Measurements from ENCODE around the gene TMEM59L. TPM values are rescaled to one million over a fixed set of nuclear protein-coding genes. Genes with fewer than 3 reads are reported as not detected.

TMEM59L gene
- total and polyA plus RNA-seq, 10 donors = 0.15 to 0.74 (median 0.49) TPM; not detected in 5

DNA sequence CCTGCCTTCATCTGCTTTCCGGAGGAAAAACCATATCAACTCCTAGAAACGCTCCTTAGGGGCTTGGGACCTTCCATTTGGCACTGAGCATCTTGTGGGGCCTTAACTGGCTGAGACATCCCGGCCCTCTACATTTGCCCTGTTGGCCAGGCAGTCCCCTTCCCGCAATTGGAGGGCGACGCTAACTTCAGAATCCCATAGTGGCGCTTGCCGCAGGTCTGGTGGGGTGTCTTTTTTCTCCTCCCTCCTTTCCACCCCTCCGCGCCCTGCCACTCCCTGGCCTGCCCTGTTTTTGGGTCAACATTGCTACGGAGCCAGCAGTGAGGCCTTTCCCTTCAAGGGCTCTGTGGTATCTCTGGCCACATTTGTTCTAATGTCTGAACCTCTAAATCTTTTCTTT is 57.2 kb downstream of the TMEM59L start:
- no peaks in the 10 kb centered on the region for H3K9me3 ChIP-seq
- WGBS, 5 donors = 89 to 96% (median 94%) methylated on average over 11 of the region's 11 CpGs
- peaks cover 0 to 17% (median 0%) of the 10 kb centered on the region in 6 donors for H3K4me1 ChIP-seq
- intact Hi-C loops (cut with DNase I; ENCODE audit: low total_unique reads) = no loop called here
- TF ChIP-seq POLR2AphosphoS5 (IDR thresholded peaks at IDR 0.05) (no peak), POLR2A (IDR thresholded peaks at IDR 0.05) (no peak), CTCF (IDR thresholded peaks at IDR 0.05 in 8 of 11, conservative IDR thresholded peaks at IDR 0.05 in 3 of 11) (no peak)
- DNase-seq = no peak
- no peak overlapping the region for H3K27ac ChIP-seq
- H3K4me3 ChIP-seq = no peak overlapping the region
- no peaks in the 10 kb centered on the region for H3K27me3 ChIP-seq (replicated peaks in 1 of 7)
- peaks cover 0 to 76% (median 31%) of the 10 kb centered on the region in 6 donors for H3K36me3 ChIP-seq

- WGBS, 5 donors = 89 to 93% (median 90%) methylated on average over 13 of the region's 13 CpGs
- Histone ChIP-seq H3K9me3 (no peaks in the 10 kb centered on the region), H3K27ac (no peak overlapping the region), H3K36me3 (peaks cover 0 to 72% (median 31%) of the 10 kb centered on the region in 6 donors), H3K4me3 (no peak overlapping the region), H3K4me1 (peaks cover 0 to 14% (median 0%) of the 10 kb centered on the region in 6 donors), H3K27me3 (replicated peaks in 1 of 7) (no peaks in the 10 kb centered on the region)
- DNase-seq = no peak
- TF ChIP-seq CTCF (IDR thresholded peaks at IDR 0.05 in 8 of 11, conservative IDR thresholded peaks at IDR 0.05 in 3 of 11) = no peak
- intact Hi-C loops (cut with DNase I; ENCODE audit: low total_unique reads) = no loop called here
These were observed 57.6 kb downstream of the TMEM59L start for GRCh38 chr19:18670312-18670711.

Small RNA genes within 50 kb of the gene (small RNA-seq; reads per million reads assigned to genes)
- gene RN7SL155P = 0 reads per million in 4 donors

Other genes starting within 250 kb of the TMEM59L start
- 10 to 100 TPM in 2 of 7 donors, 1 to 10 TPM in 5; 1.9 to 34.3 (median 4.3) TPM for gene GDF15, start 226.7 kb upstream of the TMEM59L start, total RNA-seq
- gene GDF15, start 226.7 kb upstream of the TMEM59L start, polyA plus RNA-seq = 10 to 100 TPM in 1 of 3 donors, under 1 TPM in 2; 0.77 to 15.9 (median 0.96) TPM
- gene LRRC25, start 215.2 kb upstream of the TMEM59L start, total RNA-seq = 100 to 1,000 TPM in 3 of 7 donors, 10 to 100 TPM in 4; 82.2 to 164 (median 90.5) TPM
- 10 to 100 TPM; 14.6 to 32.2 (median 16.0) TPM for gene LRRC25, start 215.2 kb upstream of the TMEM59L start, polyA plus RNA-seq
- 100 to 1,000 TPM in 1 of 7 donors, 10 to 100 TPM in 6; 56.3 to 103 (median 82.4) TPM for gene SSBP4, start 193.5 kb upstream of the TMEM59L start, total RNA-seq
- 100 to 1,000 TPM in 1 of 3 donors, 10 to 100 TPM in 2; 80.6 to 143 (median 94.9) TPM for gene SSBP4, start 193.5 kb upstream of the TMEM59L start, polyA plus RNA-seq
- 10 to 100 TPM; 37.5 to 82.3 (median 44.4) TPM for gene ISYNA1, start 174.7 kb upstream of the TMEM59L start, total RNA-seq
- gene ISYNA1, start 174.7 kb upstream of the TMEM59L start, polyA plus RNA-seq = 10 to 100 TPM; 31.7 to 58.2 (median 49.0) TPM
- 10 to 100 TPM; 23.0 to 44.8 (median 32.1) TPM for gene ELL, start 90.8 kb upstream of the TMEM59L start, total RNA-seq
- gene ELL, start 90.8 kb upstream of the TMEM59L start, polyA plus RNA-seq = 10 to 100 TPM in 1 of 3 donors, 1 to 10 TPM in 2; 4.5 to 14.2 (median 7.9) TPM
- gene FKBP8, start 69.3 kb upstream of the TMEM59L start, total RNA-seq = 100 to 1,000 TPM; 183 to 309 (median 203) TPM
- 100 to 1,000 TPM; 131 to 276 (median 141) TPM for gene FKBP8, start 69.3 kb upstream of the TMEM59L start, polyA plus RNA-seq
- 10 to 100 TPM; 63.9 to 90.9 (median 75.7) TPM for gene KXD1, start 55.0 kb upstream of the TMEM59L start, total RNA-seq
- 10 to 100 TPM; 65.9 to 78.5 (median 68.9) TPM for gene KXD1, start 55.0 kb upstream of the TMEM59L start, polyA plus RNA-seq
- gene UBA52, start 41.0 kb upstream of the TMEM59L start, total RNA-seq = 1,000 to 10,000 TPM in 3 of 7 donors, 100 to 1,000 TPM in 4; 650 to 1,362 (median 985) TPM
- gene UBA52, start 41.0 kb upstream of the TMEM59L start, polyA plus RNA-seq = 1,000 to 10,000 TPM; 1,341 to 2,132 (median 1,852) TPM
- 100 to 1,000 TPM in 1 of 7 donors, 10 to 100 TPM in 6; 65.4 to 103 (median 78.7) TPM for gene REX1BD, start 24.1 kb upstream of the TMEM59L start, total RNA-seq
- 100 to 1,000 TPM; 127 to 182 (median 160) TPM for gene REX1BD, start 24.1 kb upstream of the TMEM59L start, polyA plus RNA-seq
- 1 to 10 TPM in 4 of 7 donors, under 1 TPM in 2, not detected in 1; 0.20 to 7.0 (median 1.1) TPM for gene CRLF1, start 6.1 kb upstream of the TMEM59L start, total RNA-seq
- gene CRLF1, start 6.1 kb upstream of the TMEM59L start, polyA plus RNA-seq = 1 to 10 TPM; 5.2 to 8.0 (median 6.3) TPM
- gene KLHL26, start 24.2 kb downstream of the TMEM59L start, total RNA-seq = 10 to 100 TPM in 4 of 7 donors, 1 to 10 TPM in 3; 4.4 to 23.1 (median 10.3) TPM
- 1 to 10 TPM; 1.7 to 3.5 (median 2.2) TPM for gene KLHL26, start 24.2 kb downstream of the TMEM59L start, polyA plus RNA-seq
- 10 to 100 TPM in 3 of 7 donors, 1 to 10 TPM in 4; 4.7 to 15.7 (median 8.8) TPM for gene CRTC1, start 70.8 kb downstream of the TMEM59L start, total RNA-seq
- 10 to 100 TPM in 1 of 3 donors, 1 to 10 TPM in 2; 3.1 to 11.3 (median 6.4) TPM for gene CRTC1, start 70.8 kb downstream of the TMEM59L start, polyA plus RNA-seq
- not detected for gene COMP, start 178.4 kb downstream of the TMEM59L start, total RNA-seq
- gene COMP, start 178.4 kb downstream of the TMEM59L start, polyA plus RNA-seq = 1 to 10 TPM in 1 of 3 donors, under 1 TPM in 2; 0.04 to 1.0 (median 0.13) TPM
- 100 to 1,000 TPM in 1 of 7 donors, 10 to 100 TPM in 6; 81.3 to 161 (median 87.7) TPM for gene UPF1, start 219.1 kb downstream of the TMEM59L start, total RNA-seq
- 10 to 100 TPM; 31.2 to 63.5 (median 34.8) TPM for gene UPF1, start 219.1 kb downstream of the TMEM59L start, polyA plus RNA-seq

Data from spleen (tissue), 11 donors.